ENCODE measurements around the gene CTSF.
"Not testable (repeated sequence)": the region's sequence is repeated elsewhere in the genome, so short reads cannot be mapped to it uniquely, and the experiment has no call there.

The CTSF gene

DNA sequence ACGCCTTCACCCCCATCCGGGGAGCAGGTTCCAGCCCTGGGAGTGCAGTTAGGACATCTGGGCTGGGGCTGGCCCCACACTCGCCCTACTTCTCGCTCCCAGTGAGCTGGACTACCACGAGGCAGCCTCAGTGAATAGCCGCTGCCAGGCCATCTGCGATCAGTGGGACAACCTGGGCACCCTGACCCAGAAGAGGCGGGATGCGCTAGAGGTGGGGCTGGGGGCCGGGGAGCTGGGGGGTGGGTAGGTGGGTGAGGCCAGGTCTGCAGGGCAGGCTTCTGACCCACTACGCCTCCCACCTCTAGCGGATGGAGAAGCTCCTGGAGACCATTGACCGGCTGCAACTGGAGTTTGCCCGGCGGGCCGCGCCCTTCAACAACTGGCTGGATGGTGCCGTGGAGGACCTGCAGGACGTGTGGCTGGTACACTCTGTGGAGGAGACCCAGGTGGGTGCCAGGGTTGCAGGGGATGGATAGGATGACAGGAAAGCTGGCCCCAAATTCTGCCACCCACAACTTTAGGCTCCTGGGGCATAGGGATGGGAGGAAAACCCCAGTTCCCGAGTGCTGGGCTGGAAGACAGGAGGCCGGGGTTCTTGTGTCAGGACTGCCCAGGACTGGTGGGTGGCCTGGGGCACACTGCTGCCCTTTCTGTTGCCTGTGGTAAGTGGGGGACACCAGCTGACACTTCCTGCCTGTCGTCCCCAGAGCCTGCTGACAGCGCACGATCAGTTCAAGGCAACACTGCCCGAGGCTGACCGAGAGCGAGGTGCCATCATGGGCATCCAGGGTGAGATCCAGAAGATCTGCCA is 8.3 kb downstream of the CTSF start:
- in situ Hi-C loops (cut with MboI; ENCODE audit: low sequenced_read_pairs): no loop called here

DNA sequence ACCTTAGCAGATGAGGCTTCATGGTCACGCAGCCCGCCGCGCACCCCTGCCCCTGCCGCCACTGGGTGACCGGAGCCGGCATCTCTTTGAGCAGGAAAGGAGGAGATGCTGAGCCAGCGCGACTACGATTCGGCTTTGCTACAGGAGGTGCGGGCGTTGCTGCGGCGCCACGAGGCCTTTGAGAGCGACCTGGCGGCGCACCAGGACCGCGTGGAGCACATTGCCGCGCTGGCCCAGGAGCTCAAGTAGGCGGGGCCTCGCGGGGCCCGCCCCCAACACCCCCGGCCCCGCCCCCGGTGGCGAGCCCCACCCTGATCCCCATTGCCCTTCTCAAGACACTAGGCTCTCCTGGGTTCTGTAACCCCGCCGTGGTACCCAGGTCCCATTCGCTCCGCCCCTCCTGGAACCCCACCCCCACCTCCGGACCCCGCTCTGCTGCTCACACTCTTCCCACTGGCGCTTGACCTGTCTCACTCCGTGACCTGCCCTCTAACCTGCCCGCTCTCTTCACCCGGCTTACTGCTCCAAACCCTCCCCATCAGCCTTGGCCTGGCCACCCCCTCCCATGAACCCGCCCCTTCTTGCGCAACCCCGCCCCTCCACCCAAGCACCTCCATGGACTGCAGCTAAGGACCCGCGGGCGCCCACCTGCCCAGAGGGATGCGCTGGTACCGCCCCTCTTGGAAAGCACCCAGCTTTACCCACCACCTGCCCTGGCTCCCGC is 9.1 kb downstream of the CTSF start:
- in situ Hi-C loops (cut with MboI; ENCODE audit: low sequenced_read_pairs): no loop called here

DNA sequence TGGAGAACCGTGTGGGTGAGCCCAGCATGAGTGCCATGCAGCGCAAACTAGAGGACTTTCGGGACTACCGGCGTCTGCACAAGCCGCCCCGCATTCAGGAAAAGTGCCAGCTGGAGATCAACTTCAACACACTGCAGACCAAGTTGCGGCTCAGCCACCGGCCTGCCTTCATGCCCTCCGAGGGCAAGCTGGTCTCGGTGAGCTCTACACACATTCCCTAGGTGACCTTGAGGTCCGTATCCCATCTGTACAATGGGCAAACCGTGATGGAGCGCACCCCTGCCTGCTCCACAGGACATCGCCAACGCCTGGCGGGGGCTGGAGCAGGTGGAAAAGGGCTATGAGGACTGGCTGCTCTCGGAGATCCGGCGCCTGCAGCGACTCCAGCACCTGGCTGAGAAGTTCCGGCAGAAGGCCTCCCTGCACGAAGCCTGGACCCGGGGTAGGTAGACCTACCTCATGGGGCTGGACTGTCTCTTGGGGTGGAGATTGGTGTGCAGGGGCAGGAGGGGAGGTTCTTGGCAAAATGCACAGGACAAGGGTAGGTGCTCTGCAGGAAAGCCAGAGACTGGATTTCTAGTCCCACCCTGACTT is 10.6 kb downstream of the CTSF start:
- in situ Hi-C loops (cut with MboI; ENCODE audit: low sequenced_read_pairs): no loop called here

DNA sequence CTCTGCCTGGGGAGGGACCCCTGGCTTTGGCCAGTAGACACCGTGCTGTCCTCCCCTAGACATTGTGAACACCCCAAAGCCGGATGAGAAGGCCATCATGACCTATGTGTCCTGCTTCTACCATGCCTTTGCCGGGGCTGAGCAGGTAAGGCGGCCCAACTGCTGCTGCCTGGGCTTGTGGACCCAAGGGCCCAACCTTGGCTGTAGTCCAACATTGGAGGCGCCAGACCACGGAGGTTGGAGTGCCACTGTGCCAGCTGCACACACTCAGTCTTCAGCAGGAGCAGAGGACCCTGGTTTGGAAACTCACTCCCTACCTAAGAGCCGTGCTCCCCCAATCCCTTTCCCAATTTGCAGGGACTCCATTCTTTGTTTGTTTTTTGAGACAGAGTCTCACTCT is 12.3 kb downstream of the CTSF start:
- in situ Hi-C loops (cut with MboI; ENCODE audit: low sequenced_read_pairs): no loop called here

DNA sequence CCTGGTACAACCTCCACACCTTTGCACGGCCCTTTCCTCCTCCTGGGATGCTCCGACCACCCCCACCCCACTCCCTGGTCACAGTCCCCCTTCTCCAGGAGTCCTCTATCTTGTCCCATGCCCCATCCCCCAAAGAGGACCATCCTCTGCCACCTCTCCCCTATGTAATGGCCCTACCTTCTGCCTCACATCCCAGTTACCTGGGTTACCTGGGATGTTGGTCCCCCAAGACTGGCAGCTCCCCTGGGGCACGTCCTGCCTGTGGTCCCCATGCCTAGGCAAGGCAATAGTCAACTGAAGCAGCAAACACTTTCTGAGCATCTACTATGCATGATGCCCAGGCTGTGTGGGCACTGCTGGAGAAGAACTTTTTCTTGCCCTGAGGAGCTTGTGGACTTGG is 13.0 kb downstream of the CTSF start:
- in situ Hi-C loops (cut with MboI; ENCODE audit: low sequenced_read_pairs): no loop called here

DNA sequence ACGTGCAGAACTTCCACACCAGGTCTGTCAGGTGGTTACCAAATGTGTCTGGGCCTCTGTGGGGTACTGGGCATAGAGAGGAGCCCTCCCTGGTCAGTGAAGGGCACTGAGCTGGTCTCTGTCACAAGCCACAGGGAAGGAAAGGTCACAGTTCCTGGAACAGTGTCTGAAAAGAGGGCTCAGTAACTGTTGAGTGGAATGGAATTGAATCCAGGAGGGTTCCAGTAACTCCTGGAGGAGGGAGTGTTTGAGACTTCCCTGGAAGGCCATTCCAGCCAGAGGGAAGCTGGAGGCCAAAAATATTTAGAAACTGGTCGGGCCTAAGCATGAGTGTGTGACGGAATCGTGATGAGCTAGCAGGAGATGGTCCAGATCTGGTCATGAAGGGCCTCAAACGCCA is 13.8 kb downstream of the CTSF start:
- in situ Hi-C loops (cut with MboI; ENCODE audit: low sequenced_read_pairs): no loop called here

DNA sequence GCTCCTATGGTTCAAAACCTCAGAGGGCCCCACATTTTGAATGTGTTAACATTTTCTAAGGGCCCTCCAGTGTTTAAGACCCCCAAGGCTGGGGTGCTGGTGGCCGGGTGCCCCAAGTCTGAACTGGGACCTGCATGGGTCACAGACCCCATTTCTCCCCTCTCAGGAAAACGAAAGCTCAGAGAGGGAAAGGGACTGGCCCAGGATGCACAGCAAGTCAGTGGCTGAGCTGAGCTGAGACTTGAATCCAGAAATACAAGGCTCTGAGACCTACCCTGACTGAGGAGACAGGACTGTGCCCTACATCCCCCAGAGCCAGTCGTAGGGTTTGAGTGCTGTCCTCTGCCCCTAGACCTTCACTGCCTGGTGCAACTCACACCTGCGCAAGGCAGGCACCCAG is 17.5 kb downstream of the CTSF start:
- in situ Hi-C loops (cut with MboI; ENCODE audit: low sequenced_read_pairs): no loop called here

DNA sequence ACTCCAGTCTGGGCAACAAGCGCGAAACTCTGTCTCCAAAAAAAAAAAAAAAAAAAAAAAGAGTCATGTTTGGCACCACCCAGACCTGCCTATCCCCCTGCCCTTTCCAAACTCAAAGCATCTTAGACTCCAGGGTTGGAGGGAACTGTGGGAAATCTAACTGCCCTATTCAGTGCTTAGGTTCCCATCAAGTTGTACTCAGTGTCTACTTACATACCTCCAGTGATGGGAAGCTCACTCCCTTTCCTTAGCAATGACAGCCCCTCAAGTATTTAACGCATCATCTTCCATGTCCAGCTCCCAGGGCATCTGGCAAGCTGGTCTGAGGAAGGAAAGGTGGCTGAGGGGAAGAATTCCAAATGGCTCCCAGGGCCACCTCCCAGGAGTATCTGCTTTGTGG is 18.7 kb downstream of the CTSF start:
- in situ Hi-C loops (cut with MboI; ENCODE audit: low sequenced_read_pairs): no loop called here

DNA sequence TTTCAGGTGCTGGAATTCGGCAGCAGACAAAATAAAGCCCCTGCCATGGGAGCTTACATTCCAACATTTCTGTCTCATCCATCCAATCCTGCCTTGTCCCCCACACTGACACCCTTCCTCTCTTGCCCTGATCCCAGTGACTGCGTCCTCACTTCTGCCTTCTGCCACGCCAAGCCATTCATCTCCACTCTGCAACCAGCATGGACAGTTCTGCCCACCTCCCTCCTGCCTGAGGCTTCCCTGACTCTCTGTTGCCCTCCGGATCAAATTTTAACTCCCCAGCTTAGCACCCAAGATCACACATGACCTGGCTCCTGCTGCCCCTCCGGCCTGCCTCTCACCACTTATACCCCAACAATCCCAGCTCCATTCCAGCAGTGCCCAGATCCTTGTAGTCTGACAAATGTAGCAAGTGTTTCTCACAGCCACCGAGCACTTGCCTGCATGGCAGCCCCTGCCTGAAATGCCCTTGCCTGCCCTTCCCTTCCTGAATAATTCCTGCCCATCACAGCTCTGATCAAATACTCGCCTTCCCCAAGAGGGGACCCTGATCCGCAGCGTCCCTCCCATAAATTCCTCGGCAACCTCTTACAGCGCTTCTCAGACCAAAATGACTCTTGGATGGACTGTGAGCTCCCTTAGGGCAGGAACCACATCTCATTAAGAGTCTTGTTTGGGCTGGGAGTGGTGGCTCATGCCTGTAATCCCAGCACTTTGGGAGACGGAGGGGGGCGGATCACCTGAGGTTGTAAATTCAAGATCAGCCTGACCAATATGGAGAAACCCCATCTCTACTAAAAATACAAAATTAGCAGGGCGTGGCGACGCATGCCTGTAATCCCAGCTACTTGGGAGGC is 19.4 kb downstream of the CTSF start:
- in situ Hi-C loops (cut with MboI; ENCODE audit: low sequenced_read_pairs): no loop called here

DNA sequence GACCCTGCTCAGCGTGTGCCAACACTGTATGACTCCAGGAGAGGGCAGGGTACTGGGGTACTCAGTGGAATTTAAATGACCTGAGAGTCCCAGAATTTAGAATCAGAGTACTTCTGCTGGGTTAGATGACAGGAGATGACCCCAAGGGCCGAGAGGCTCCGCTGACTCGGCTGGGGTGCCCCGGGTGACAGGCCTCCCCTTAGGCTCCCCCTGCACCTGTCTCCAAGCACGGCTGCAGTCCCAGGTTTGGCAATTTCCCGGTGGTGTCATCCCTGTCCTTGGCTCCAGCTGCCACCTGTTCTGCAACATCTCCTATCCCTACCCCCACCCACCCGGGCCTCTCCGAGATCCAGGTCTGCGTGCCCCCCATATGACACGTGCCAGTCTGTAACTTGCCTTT is 20.4 kb downstream of the CTSF start:
- in situ Hi-C loops (cut with MboI; ENCODE audit: low sequenced_read_pairs): no loop called here

DNA sequence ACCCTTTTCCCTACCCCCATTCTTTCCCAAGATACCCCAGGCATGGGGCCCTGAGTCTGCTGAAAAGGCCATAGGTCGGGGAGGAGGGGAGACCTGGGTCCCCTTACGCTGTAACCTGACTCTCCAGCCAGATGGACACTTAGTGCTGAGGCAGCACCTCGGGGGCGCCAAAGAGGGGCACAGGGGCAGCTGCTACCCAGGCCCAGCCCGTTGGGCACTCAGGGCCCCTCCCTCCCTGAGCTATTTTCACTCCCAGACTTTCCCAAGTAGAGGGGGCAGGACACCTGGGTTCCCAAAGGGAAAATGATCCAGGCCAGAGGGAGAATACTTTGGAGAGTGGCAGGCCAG is 20.8 kb downstream of the CTSF start:
- in situ Hi-C loops (cut with MboI; ENCODE audit: low sequenced_read_pairs): no loop called here

DNA sequence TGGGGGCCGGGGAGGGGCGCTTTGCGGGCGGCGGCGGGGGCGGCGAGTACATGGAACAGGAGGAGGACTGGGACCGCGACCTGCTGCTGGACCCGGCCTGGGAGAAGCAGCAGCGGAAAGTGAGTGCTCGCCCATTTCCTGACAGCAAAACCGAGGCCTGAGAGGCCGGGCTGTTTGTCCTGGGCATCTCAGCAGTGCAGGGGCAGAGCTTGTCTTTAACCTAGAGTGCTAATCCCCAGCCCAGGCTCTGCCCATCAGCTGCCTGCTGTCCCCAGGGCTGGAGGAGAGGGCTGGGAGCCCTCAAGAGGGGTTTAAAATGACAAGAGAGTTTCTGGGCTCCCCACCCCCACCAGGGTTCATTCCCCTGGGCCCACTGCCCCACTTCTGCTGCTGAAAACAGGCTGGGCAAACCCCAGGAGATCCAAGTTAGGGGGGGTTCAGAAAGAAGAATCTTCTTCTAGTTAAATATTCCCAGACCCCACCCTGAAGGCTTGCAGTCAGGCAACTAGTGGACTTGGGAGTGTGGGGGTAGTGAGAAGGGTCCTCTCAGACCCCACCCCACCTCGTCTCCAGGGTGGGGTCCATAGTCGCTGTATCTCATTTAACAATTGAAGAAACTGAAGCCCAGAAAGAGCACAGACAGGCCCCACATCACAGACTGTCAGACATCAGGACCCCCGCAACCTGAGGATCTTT is 21.3 kb downstream of the CTSF start:
- in situ Hi-C loops (cut with MboI; ENCODE audit: low sequenced_read_pairs): no loop called here

DNA sequence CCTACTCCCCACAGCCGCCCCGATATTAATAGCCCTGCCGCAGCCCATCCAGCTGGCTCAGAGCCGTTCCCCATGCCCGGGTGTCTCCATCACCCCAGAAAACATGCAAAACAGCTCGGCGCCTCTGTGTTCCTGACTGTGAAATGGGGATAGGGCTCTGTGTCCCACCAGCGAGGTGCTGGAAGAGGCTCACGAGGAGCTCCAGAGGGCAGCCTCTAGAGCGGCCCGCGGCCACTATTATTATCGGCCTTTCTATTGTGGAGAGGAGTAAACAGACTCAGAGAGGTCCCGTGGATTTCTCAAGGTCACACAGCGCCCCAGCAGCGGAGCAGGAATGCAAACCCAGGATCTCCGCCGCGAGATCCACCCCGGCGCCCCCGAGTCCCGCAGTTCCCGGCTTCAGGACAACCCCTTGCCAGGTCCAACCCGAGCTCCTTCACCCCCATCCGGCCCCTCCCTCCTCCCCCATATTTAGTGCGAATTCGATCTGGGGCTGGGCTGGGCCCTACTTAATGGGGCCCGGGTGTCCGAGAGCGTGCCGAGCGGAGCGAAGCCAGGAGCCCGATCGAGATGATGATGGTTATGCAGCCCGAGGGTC is 21.9 kb downstream of the CTSF start, which contains the start of gene ACTN3:
Gene ACTN3 (plus strand): TSS at position 536 of the 598 bp plus-strand sequence. CDS start 35 bp downstream, at position 571.
- in situ Hi-C loops (cut with MboI; ENCODE audit: low sequenced_read_pairs): no loop called here

DNA sequence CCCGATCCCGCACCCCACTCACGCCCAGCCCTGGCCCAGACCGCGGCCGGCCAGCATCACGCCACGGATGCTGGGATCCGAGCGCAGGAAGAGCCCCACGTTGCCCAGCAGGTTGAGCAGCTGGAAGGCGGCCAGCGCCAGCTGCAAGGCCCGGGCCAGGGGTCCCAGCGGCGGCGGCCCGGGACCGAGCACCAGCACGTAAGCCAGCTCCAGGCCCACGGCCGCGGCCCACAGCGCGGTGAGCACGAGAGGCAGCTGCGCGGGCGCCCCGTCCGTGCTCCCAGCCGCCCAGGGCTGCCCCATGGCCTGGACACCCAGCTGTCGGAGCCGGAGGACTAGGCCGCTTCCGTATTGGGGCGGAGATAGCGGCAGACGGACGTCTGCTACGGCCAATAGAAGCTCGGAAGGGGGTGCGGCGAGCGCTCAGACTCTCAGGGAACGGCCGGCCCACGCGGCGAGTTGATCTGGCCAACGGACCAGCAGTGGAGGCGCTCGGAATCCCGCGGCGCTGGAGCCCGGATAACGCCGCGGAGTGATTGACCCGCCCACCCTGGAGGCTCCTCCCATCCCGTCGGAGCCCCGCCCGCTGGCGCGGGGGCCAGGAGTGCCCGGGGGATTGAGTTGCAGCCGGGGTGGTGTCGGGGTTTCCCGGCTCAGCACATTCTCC is 22.6 kb downstream of the CTSF start, which contains the start of gene ZDHHC24:
Gene ZDHHC24 (minus strand): TSS at position 348 of the 667 bp plus-strand sequence. CDS start 45 bp downstream, at position 303.
- in situ Hi-C loops (cut with MboI; ENCODE audit: low sequenced_read_pairs): no loop called here

DNA sequence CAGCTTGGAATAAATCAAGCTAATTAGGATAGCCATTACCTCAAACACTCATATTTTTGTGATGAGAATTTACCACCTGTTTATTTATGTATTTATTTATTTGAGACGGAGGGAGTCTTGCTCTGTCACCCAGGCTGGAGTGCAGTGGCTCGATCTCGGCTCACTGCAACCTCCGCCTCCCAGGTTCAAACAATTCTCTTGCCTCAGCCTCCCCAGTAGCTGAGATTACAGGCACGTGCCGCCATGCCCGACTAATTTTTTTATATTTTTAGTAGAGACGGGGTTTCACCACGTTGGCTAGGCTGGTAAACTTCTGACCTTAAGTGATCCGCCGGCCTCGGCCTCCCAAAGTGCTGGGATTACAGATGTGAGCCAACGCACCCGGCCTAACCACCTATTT is 23.5 kb downstream of the CTSF start:
- in situ Hi-C loops (cut with MboI; ENCODE audit: low sequenced_read_pairs): not testable (repeated sequence)

DNA sequence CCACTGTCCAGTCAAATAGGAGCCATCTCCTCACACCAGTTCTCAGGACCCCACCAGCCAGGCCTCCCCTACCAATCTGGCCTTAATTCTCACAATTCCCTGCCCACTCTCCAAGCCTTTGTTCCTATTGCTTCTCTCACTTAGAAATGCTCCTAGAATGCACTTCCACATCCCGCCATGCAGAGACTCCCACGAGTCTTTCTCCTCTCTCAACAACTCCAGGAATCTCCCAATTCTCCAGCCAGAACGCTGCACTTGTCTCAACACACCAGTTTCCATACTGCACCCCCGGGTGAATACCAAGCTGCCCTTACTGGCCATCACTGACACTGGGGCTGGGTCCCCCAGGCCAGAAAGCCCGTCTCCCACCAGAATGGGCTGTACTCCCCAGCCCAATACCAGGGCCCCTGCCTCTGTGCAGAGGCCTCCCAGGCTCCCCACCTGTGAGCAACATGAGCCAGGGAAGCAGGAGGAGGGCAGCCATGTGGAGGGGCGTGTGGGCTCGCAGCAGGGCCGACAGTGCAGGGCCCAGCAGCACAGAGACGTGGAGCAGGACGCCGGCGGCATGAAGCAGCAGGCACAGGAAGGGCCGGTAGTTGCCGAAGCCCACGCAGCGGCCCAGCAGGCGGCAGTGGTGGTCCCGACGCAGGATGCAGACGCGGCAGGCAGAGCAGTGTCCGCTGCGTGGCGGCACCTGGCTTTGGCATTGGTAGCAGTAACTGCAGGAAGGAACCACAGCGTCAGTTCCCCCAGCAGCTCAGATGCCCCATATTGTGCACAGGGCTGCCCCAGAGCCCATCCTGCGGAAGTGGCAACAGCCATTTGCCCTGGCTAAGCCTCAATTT is 24.9 kb downstream of the CTSF start:
- in situ Hi-C loops (cut with MboI; ENCODE audit: low sequenced_read_pairs): no loop called here

DNA sequence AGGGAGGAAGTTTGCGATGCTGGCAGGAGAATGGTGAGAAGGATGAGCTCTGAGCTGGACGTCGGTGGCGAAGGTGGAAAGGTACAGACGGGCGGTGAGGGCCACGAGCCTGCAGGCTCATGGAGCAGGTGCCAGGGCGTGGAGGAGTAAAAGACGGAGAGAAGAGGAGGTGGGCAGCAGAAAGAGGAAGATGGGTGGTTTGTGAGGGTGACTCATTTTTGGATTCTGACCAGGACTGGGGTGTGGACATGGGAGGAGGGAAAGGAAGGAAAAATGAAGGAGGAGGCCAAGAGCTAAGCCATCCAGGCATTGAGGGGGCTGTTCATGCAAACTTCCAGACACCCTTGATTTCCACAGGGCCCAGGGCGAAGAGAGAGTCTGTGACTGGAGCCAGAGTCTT is 26.0 kb downstream of the CTSF start:
- in situ Hi-C loops (cut with MboI; ENCODE audit: low sequenced_read_pairs): no loop called here

DNA sequence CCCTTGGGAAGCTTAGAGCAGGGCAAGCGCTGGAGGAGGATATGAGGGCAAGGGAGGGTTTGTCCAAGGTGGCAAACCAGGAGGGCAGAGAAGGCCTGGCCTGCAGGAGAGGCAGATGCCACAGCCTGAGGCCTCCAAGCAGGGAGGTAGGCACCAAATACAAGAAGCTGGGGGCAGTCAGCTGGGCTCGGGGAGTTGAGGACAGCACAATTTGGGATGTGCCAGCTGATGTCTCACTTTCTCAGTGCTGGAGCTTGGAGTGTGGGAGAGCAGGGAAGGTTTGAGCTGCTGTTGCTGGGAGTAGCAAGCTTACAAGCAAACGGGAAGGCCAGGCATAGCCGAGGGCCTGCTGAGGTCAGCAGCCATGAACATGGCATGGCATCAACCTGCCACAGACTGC is 26.5 kb downstream of the CTSF start:
- in situ Hi-C loops (cut with MboI; ENCODE audit: low sequenced_read_pairs): no loop called here

DNA sequence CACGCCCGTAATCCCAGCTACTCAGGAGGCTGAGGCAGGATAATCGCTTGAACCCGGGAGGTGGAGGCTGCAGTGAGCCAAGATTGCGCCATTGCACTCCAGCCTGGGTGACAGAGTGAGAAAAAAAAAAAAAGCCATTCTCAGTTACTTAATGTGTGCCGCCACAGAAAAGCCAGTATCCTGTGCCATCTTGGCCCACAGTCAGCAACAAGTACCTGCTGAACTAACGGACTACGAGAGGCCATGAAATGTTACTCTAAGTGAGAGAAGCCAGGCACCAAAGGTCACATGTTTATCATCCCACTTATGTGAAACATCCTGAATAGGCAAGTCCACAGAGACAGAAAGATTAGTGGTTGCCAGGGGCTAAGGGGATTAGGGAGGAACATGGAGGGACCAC is 27.8 kb downstream of the CTSF start:
- in situ Hi-C loops (cut with MboI; ENCODE audit: low sequenced_read_pairs): not testable (repeated sequence)
